Activated T-cell treated with anti-CD3 and anti-CD28 coated beads, Interleukin-2, amount 50 U/mL, for 72 hours (primary cell): ENCODE results near the gene FAM120AOS. TPM values are rescaled to one million over a fixed set of nuclear protein-coding genes. Genes with fewer than 3 reads are reported as not detected.
"Not testable (repeated sequence)": the region's sequence is repeated elsewhere in the genome, so short reads cannot be mapped to it uniquely, and the experiment has no call there.

Source experiments
- ATAC-seq, 2 donors: fragments of 150-1000 bp; cut with Tn5 transposase; replicated peaks in 1 of 2; 2 replicates each; pipeline ENCODE4 v1.10.0; 2021; ENCODE audit warnings: moderate library complexity in 2 of 2, mild to moderate bottlenecking in 1 of 2
- DNase-seq, 2 donors: peaks; one replicate each; pipeline ENCODE4 v3.0.0; 2021 to 2022; ENCODE audit warnings: mixed read lengths in 1 of 2
- H3K27ac Mint-ChIP-seq: one replicate; pipeline ENCODE4 v1.8.0; 2022; ENCODE audit warnings: mild to moderate bottlenecking, moderate library complexity, mixed read lengths
- H3K27me3 Mint-ChIP-seq: one replicate; pipeline ENCODE4 v1.8.0; 2022; ENCODE audit warnings: low read depth, mixed read lengths
- H3K36me3 Mint-ChIP-seq, 2 donors: one replicate each; pipeline ENCODE4 v1.8.0; 2022; ENCODE audit warnings: mixed read lengths in 2 of 2, mild to moderate bottlenecking in 1 of 2; ENCODE audit not compliant: insufficient read depth in 2 of 2
- H3K4me1 Mint-ChIP-seq: one replicate; pipeline ENCODE4 v1.8.0; 2022; ENCODE audit warnings: low read depth, mixed read lengths
- H3K4me3 Mint-ChIP-seq, 2 donors: one replicate each; pipeline ENCODE4 v1.8.0; 2022; ENCODE audit warnings: mild to moderate bottlenecking in 2 of 2, mixed read lengths in 2 of 2, moderate library complexity in 2 of 2
- H3K9me3 Mint-ChIP-seq, 2 donors: one replicate each; pipeline ENCODE4 v1.8.0; 2022; ENCODE audit warnings: mixed read lengths in 2 of 2
- total RNA-seq, 2 donors: library from RNA; stranded (reverse); gene quantifications; one replicate each; pipeline ENCODE4 v1.2.3, GENCODE V29; 2022

The FAM120AOS gene
- total RNA-seq, 2 donors from 2014 or later: 34.8 to 36.7 TPM

DNA sequence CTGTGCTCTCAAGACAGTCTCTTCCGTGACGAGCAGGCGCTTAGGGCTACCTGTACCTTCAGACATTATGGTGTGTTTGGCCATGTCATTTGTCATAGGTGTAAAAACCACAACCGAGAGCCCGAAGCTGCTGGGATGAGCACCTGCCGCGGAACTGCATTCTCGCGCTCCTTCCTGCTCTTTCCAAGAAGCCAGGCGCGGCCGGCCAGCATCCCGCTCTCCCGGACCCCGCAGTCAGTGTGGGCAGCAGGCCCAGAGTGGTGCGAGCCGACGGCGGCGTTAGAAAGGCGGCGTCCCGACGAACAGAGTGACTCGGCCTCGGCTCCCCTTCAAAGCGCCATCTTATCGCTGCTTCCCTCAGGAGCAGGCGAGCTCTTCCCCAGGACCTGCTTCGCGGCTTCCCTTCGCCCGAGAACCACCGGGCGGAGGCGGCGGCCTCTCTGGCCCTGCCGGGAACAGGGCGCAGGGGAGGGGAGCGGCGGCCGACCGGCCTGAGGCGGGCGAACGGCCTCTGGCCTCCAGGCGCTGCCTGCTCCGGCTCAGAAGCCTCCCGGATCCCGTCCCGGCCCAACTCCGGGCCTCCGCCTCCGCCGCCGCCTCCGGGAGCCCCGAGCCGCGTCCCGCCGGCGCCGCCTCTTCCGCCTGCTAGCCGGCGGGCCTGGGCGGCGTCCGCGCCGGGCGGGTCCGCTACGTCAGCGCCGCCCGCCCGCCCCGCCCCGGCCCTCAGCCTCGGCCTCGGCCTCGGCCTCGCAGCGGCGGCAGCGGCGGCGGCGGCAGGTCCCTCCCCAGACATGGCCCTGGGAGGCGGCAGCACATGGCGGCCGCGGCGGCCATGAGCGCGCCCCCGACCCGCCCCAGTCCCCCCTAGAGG is 2.2 kb downstream of the FAM120AOS start, which contains the start of gene FAM120A:
Gene FAM120A, plus strand, starts transcription at position 741 of the 871 bp plus-strand sequence. CDS start 231 bp downstream, outside the sequence.
- Mint-ChIP-seq H3K27ac (peak within 1 kb of the TSS; percentile 91), H3K9me3 (no peaks in the 10 kb centered on the region), H3K4me1 (peaks cover 50% of the 10 kb centered on the region), H3K4me3 (peak within 1 kb of the TSS; percentile 93 to 98), H3K36me3 (peaks cover 12 to 32% of the 10 kb centered on the region in 2 donors), H3K27me3 (no peaks in the 10 kb centered on the region)
- DNase-seq: peak; percentile 81
- ATAC-seq: peak; percentile 81 to 88

DNA sequence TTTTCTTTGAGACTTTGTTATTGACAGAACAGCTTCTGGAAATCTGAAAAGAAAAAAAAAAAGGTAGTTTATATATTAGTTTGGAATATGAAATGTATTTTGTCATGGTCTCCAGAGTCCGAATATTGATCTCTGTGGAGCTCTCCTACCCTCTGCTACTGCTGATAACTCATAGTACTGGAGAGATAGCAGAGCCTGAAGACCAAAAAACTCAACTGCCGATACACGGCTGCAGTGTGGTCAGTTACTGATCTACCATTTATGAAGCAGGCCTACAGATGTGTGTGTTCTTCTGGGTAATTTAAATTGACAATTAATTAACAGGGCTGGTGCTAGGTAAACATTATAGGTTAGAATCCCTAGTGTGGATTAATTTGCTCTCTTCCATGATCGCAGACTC is 5.7 kb downstream of the FAM120AOS start:
- H3K36me3 Mint-ChIP-seq: peaks cover 5 to 21% of the 10 kb centered on the region in 2 donors
- H3K9me3 Mint-ChIP-seq: no peaks in the 10 kb centered on the region
- H3K4me3 Mint-ChIP-seq: no peak overlapping the region
- peak overlapping the region; percentile 30 for H3K27ac Mint-ChIP-seq
- no peaks in the 10 kb centered on the region for H3K27me3 Mint-ChIP-seq
- DNase-seq: no peak
- peaks cover 25% of the 10 kb centered on the region for H3K4me1 Mint-ChIP-seq
- ATAC-seq: no peak

DNA sequence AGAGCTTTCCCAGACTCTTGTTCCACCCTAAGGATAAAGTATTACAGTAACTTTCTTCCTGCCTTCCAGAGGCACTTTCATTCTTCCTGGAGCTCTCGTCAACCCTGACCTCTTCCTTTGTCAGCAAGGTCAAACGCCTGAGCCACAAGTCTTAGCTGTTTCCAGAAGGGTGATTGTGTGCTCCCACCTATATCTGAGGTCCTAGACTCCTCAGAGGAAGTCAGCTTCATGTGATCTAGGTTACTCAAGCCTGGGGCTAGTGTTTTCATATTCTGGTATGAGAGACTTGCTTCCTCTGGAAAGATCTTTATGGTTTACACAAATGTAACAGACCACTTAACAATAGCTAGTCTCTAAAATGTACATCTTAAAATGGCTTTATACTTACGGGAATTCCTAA is 7.3 kb downstream of the FAM120AOS start:
- Mint-ChIP-seq H3K27me3 (no peaks in the 10 kb centered on the region), H3K4me3 (no peak overlapping the region), H3K9me3 (no peaks in the 10 kb centered on the region), H3K36me3 (peaks cover 2 to 20% of the 10 kb centered on the region in 2 donors), H3K27ac (peak overlapping the region; percentile 76), H3K4me1 (peaks cover 25% of the 10 kb centered on the region)
- ATAC-seq (no peak), DNase-seq (no peak)

DNA sequence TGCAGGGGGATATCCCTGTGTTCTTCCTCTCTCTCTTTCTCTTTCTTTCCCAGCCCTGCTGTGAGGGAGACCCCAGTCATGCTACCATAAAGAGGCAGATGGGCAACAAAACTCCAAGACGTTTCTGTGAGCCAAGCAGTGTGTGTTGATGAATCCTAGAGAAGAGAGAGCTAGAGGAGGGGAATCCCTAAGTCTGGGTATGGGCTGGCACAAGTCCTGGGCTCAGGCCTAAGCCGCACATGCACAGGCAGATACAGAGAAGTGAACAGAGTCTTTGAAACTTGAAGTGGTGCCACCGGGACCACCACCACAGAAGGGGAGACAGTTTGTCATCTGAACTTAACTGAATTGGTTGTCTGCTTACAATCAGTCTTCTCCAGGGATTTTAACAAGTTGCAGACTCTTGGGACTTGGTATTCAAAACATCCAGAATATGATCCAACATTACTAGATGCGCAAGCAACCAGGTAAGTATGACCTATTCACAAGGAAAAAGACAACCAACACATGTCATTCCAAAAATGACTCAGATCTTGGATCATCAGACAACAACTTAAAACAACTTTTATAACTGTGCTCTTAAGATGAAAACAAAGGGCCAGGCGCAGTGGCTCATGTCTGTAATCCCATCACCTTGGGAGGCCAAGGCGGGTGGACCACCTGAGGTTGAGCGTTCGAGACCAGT is 12.3 kb downstream of the FAM120AOS start:
- ATAC-seq: no peak
- H3K4me3 Mint-ChIP-seq: no peak overlapping the region
- H3K36me3 Mint-ChIP-seq: peaks cover 0 to under 1% of the 10 kb centered on the region in 2 donors
- no peak for DNase-seq
- H3K27ac Mint-ChIP-seq: no peak overlapping the region
- no peaks in the 10 kb centered on the region for H3K9me3 Mint-ChIP-seq
- no peaks in the 10 kb centered on the region for H3K27me3 Mint-ChIP-seq
- no peaks in the 10 kb centered on the region for H3K4me1 Mint-ChIP-seq

DNA sequence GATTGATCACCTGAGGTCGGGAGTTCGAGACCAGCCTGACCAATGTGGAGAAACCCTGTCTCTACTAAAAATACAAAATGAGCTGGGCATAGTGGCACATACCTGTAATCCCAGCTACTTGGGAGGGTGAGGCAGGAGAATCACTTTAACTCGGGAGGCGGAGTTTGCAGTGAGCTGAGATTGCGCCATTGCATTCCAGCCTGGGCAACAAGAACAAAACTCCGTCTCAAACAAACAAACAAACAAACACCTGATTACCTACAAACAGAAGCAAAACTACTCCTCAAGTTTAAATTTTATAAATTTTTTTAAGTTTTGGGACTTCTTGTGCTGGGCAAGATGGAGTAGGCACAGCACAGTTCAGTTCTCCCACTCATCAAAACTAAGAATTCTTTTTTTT is 14.1 kb downstream of the FAM120AOS start:
- not testable (repeated sequence) for H3K4me1 Mint-ChIP-seq, H3K27me3 Mint-ChIP-seq, H3K36me3 Mint-ChIP-seq, H3K9me3 Mint-ChIP-seq, ATAC-seq, DNase-seq, H3K4me3 Mint-ChIP-seq, H3K27ac Mint-ChIP-seq

DNA sequence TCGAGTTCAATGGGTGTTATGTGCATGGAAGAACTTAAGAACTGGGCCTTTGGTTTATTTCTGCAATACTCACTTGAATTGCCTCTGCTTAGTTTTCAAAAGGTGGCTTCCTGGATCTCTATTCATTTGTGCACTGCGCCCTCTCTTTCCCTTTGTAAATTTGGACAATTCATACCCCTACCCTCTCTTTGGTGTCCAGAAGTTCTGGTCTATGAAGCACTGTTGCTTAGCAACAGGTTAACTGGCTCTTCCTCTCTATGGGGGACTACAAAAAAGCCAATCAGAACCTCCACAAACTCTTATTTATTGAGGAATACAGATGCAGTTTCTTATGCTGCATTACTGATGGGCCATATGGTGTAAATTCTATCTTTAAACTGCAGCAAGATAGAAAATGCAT is 15.4 kb downstream of the FAM120AOS start:
- Mint-ChIP-seq H3K4me3 (no peak overlapping the region), H3K36me3 (no peaks in the 10 kb centered on the region), H3K27ac (no peak overlapping the region), H3K27me3 (no peaks in the 10 kb centered on the region), H3K4me1 (no peaks in the 10 kb centered on the region), H3K9me3 (no peaks in the 10 kb centered on the region)
- DNase-seq (no peak), ATAC-seq (no peak)

DNA sequence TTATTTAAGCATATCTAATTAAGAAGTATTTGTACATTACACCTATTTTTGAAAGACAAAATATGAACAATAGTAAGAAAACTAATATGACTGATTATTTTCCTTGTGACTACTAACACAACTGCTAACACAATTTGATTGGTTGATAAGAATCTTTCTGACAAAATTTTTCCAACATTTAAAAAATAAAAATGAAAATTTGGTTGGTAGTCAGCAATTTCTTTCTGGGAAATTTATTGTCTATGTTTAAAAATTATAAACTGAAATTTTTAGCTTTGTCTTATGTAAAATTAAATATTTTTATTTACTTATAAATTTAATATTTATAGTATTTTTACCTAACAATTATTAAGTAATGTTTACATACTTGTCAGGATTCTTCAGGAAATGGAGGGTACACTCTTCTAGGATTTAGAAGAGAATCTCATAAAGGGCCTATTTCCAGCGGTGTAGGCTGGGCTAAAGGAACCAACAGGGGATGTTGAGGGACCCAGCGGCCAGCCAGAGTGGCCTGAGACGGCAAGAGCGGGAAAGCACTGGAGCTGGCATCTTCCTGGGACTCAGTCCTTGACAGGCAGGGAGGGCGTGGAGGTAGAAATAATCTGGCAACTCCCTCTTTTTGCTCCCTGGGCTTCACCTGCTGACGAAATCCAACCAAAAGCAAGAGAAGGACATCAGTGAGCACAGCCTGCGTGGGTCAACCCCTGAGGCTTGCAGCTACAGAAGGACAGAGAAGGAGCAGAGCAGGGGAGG is 16.6 kb downstream of the FAM120AOS start:
- H3K27ac Mint-ChIP-seq: no peak overlapping the region
- H3K36me3 Mint-ChIP-seq: no peaks in the 10 kb centered on the region
- no peaks in the 10 kb centered on the region for H3K9me3 Mint-ChIP-seq
- peaks cover under 1% of the 10 kb centered on the region for H3K4me1 Mint-ChIP-seq
- no peaks in the 10 kb centered on the region for H3K27me3 Mint-ChIP-seq
- H3K4me3 Mint-ChIP-seq: no peak overlapping the region
- DNase-seq (no peak), ATAC-seq (no peak)

DNA sequence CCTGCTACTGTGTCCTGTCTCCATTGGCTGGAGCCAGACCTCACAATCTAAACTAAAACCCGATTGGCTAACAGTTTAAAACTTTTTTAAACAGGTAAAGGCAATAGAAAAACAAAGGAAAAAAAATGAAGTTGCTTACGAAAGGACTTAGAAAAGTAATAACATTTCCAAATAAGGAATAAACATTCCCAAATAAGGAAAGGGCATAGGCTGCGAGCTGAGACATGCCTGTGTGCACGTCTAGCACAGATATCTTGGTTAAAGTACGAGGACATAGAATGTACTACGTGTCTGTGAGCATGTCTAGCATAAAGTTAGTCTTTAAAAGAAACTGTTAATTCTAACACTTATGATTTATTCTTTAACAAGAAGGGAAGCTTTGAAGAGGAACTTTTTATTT is 17.2 kb downstream of the FAM120AOS start:
- DNase-seq: no peak
- no peaks in the 10 kb centered on the region for H3K27me3 Mint-ChIP-seq
- no peak overlapping the region for H3K27ac Mint-ChIP-seq

DNA sequence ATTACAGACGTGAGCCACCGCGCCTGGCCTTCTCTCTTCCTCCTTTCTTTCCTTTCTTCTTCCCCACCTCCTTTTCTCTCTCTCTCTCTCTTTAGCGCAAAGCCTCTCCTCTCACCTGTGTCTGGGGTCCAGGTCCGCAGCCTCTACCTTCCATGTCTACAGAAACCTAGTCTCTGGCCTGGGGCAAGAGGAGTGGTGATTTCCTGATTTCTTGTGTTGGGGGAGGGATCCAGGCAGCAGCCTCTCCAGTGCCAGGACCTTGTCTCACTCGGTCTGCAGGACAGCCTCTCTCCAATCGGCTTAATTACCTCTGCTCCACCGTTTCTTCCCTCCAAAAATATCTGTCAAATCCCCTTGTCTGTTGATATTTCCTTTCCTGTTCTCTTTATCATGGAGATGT is 18.0 kb downstream of the FAM120AOS start:
- no peak overlapping the region for H3K27ac Mint-ChIP-seq
- DNase-seq (no peak), ATAC-seq (no peak)
- H3K4me1 Mint-ChIP-seq: peaks cover 4% of the 10 kb centered on the region
- H3K4me3 Mint-ChIP-seq: no peak overlapping the region
- H3K27me3 Mint-ChIP-seq: no peaks in the 10 kb centered on the region
- no peaks in the 10 kb centered on the region for H3K9me3 Mint-ChIP-seq
- H3K36me3 Mint-ChIP-seq: no peaks in the 10 kb centered on the region

More for the DNA sequence above, 17.2 kb downstream of the FAM120AOS start:
- peaks cover 4% of the 10 kb centered on the region for H3K4me1 Mint-ChIP-seq
- no peak overlapping the region for H3K4me3 Mint-ChIP-seq
- ATAC-seq: no peak
- H3K36me3 Mint-ChIP-seq: no peaks in the 10 kb centered on the region
- H3K9me3 Mint-ChIP-seq: no peaks in the 10 kb centered on the region

DNA sequence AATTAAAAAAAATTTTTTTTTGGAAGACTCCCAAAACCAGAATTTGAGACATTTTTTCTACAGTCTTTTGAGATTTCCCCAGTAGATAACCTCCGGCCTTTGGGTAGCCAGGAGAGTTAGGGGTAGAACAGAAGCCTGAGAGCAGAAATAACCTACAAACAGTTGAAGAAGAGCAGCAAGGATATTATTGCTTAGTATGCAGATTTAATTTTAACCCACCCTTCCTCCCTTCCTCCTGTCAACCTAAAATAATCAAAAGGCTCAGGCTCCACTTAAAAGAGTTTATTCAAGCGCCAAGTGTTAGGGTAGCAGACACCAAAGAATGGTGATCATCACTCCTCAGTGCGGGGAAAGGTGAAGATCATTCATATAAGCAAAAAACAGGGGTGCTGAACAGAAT is 19.3 kb downstream of the FAM120AOS start:
- DNase-seq: no peak
- H3K4me3 Mint-ChIP-seq: no peak overlapping the region
- H3K27ac Mint-ChIP-seq: no peak overlapping the region

DNA sequence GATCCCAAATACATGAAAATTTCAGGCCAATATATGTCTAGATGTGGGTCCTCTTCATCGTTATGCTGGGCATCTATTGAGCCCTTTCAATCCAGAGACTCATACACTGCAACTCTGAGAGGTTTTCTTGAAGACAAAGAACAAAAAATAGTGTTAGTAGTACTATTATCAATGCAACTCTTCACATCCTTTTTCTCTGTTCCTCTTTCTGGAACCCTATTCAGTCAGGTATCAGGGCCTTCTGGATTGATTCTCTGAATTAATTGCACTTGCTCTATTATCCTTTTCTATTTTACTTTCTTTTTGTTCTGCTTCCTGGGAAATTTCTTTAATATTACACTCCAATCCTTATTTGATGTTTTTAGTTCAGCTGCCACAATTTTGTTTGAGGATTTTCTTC is 20.4 kb downstream of the FAM120AOS start:
- no peak overlapping the region for H3K4me3 Mint-ChIP-seq
- DNase-seq: no peak
- peaks cover 4% of the 10 kb centered on the region for H3K4me1 Mint-ChIP-seq
- no peak for ATAC-seq
- H3K36me3 Mint-ChIP-seq: no peaks in the 10 kb centered on the region
- H3K27me3 Mint-ChIP-seq: no peaks in the 10 kb centered on the region
- no peaks in the 10 kb centered on the region for H3K9me3 Mint-ChIP-seq
- no peak overlapping the region for H3K27ac Mint-ChIP-seq

More for the DNA sequence above, 19.3 kb downstream of the FAM120AOS start:
- no peaks in the 10 kb centered on the region for H3K27me3 Mint-ChIP-seq
- ATAC-seq: no peak
- peaks cover 4% of the 10 kb centered on the region for H3K4me1 Mint-ChIP-seq
- H3K36me3 Mint-ChIP-seq: no peaks in the 10 kb centered on the region
- no peaks in the 10 kb centered on the region for H3K9me3 Mint-ChIP-seq

DNA sequence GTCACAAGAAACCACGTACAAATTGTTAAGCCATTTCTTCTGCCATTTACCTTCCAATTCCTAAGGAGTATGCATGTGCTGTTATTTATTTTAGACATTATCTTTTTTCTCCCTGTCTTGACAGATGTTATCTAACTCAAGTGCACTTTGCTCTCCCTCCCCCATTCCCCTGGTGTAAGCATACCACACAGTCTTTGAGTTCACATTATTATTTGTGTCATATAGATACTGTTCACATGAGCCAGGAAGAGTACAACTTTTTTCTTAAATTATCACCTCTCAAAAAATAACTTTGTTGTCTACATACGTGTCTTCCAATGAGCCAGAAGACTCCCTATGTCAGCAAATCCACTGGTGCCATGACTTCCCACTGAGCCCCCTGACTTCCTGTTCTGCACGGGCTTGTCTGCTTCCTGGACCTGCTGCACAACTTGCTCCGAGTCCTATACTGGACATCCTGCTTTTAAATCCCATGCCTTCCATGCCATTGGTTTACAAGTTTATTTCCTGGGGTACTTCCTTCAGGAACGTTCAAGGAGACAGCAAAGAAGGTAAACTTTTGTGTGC is 21.8 kb downstream of the FAM120AOS start:
- Mint-ChIP-seq H3K4me1 (peaks cover 4% of the 10 kb centered on the region), H3K9me3 (no peaks in the 10 kb centered on the region), H3K27me3 (peaks cover 5% of the 10 kb centered on the region), H3K4me3 (no peak overlapping the region), H3K36me3 (no peaks in the 10 kb centered on the region), H3K27ac (no peak overlapping the region)
- DNase-seq: no peak
- no peak for ATAC-seq
